Naive thymus-derived CD4-positive, alpha-beta T cell (primary cell): ENCODE measurements around the gene NPAS3. TPM values are rescaled to one million over a fixed set of nuclear protein-coding genes. Genes with fewer than 3 reads are reported as not detected.

Source experiments
- ATAC-seq: fragments of 150-1000 bp; cut with Tn5 transposase; 2 replicates; pipeline ENCODE4 v1.10.0; 2021; ENCODE audit warnings: mild to moderate bottlenecking, moderate library complexity
- CTCF ChIA-PET: fragments of 350-600 bp; sonication (Branson Sonifier 250); formaldehyde crosslinking; loops from one replicate; lab custom pipeline; 2021; ENCODE audit warnings: antibody characterized with exemption; lab: Charles Lee
- POLR2A ChIA-PET: fragments of 350-600 bp; sonication (Branson Sonifier 250); formaldehyde crosslinking; loops from one replicate; lab custom pipeline; 2021; ENCODE audit warnings: antibody characterized with exemption, inconsistent platforms; lab: Charles Lee
- DNase-seq, 9 donors: peaks; one replicate each; pipeline versions ENCODE4 v3.0.0 to v3.0.0-alpha.2; 2020 to 2022; ENCODE audit warnings: mixed read lengths in 1 of 9
- H3K27ac ChIP-seq: one replicate; pipeline ENCODE4 v1.7.0; 2013; ENCODE audit warnings: mild to moderate bottlenecking, low read depth, low read length, moderate library complexity
- H3K27me3 ChIP-seq, 2 donors: one replicate each; pipeline ENCODE4 v1.7.0; 2013; ENCODE audit warnings: low read length in 2 of 2, mild to moderate bottlenecking in 2 of 2, moderate library complexity in 2 of 2; ENCODE audit not compliant: control insufficient read depth in 2 of 2, insufficient read depth in 2 of 2
- H3K36me3 ChIP-seq, 3 experiments: 1 replicate in 2 of 3; 2 replicates in 1 of 3; pipeline ENCODE4 v1.7.0; 2013; ENCODE audit warnings: low read length in 3 of 3, mild to moderate bottlenecking in 3 of 3, moderate library complexity in 1 of 3; ENCODE audit not compliant: insufficient read depth in 3 of 3, control insufficient read depth in 2 of 3
- H3K4me1 ChIP-seq, 2 donors: one replicate each; pipeline ENCODE4 v1.7.0; 2013; ENCODE audit warnings: low read length in 2 of 2, mild to moderate bottlenecking in 2 of 2, moderate library complexity in 1 of 2; ENCODE audit not compliant: control insufficient read depth in 2 of 2, insufficient read depth in 2 of 2
- H3K4me3 ChIP-seq: 2 replicates; pipeline ENCODE4 v1.7.0; 2013; ENCODE audit warnings: mild to moderate bottlenecking, low read length
- H3K9me3 ChIP-seq, 3 experiments: 1 replicate in 2 of 3; 2 replicates in 1 of 3; pipeline ENCODE4 v1.7.0; 2013; ENCODE audit warnings: low read length in 3 of 3; ENCODE audit not compliant: control insufficient read depth in 2 of 3
- H3K27ac Mint-ChIP-seq, 9 donors: one replicate each; pipeline ENCODE4 v1.8.0; 2020 to 2022; ENCODE audit warnings: mixed read lengths in 9 of 9, mild to moderate bottlenecking in 8 of 9, moderate library complexity in 5 of 9, inconsistent platforms in 2 of 9
- H3K27me3 Mint-ChIP-seq, 5 donors: one replicate each; pipeline ENCODE4 v1.8.0; 2021 to 2022; ENCODE audit warnings: mixed read lengths in 5 of 5, mild to moderate bottlenecking in 1 of 5
- H3K36me3 Mint-ChIP-seq, 5 donors: one replicate each; pipeline ENCODE4 v1.8.0; 2020 to 2022; ENCODE audit warnings: mixed read lengths in 5 of 5, mild to moderate bottlenecking in 3 of 5, inconsistent platforms in 1 of 5
- H3K4me1 Mint-ChIP-seq, 7 donors: one replicate each; pipeline ENCODE4 v1.8.0; 2020 to 2022; ENCODE audit warnings: mixed read lengths in 7 of 7, mild to moderate bottlenecking in 3 of 7, inconsistent platforms in 1 of 7
- H3K4me3 Mint-ChIP-seq, 10 donors: one replicate each; pipeline ENCODE4 v1.8.0; 2020 to 2022; ENCODE audit warnings: mild to moderate bottlenecking in 10 of 10, mixed read lengths in 10 of 10, moderate library complexity in 6 of 10, inconsistent platforms in 2 of 10
- H3K9me3 Mint-ChIP-seq, 11 donors: one replicate each; pipeline ENCODE4 v1.8.0; 2020 to 2022; ENCODE audit warnings: mixed read lengths in 11 of 11, mild to moderate bottlenecking in 4 of 11, inconsistent platforms in 1 of 11, moderate library complexity in 1 of 11
- intact Hi-C, 2 donors: fragments of 100-400 bp; cut with micrococcal nuclease; formaldehyde crosslinking; loops; one replicate each; pipeline ENCODE4 v1.15.1; 2023
- polyA plus RNA-seq, 2 donors: library from polyadenylated mRNA; unstranded; fragments of 300-500 nt; fragmentation: Illumina TruSeq; gene quantifications; one replicate each; pipeline ENCODE4 v1.2.3, GENCODE V29; 2021
- total RNA-seq, 6 experiments: library from RNA in 5 of 6; stranded (reverse) in 5 of 6; gene quantifications; 1 replicate in 5 of 6; 2 replicates in 1 of 6; pipeline ENCODE4 v1.2.3 and lab custom pipeline; 2021 to 2026

The NPAS3 gene
- total and polyA plus RNA-seq, 7 experiments from 2014 or later, result not detected

GRCh38 chr14:33618361-33619105 is 679.9 kb downstream of the NPAS3 start:
- H3K9me3 ChIP-seq, result no peaks in the 10 kb centered on the region
- H3K27me3 Mint-ChIP-seq, result peaks cover 0 to 4% (median 0%) of the 10 kb centered on the region in 5 donors
- H3K9me3 Mint-ChIP-seq, result peaks cover 0 to 3% (median 0%) of the 10 kb centered on the region in 11 donors
- no peaks in the 10 kb centered on the region for H3K27me3 ChIP-seq
- no peak overlapping the region for H3K4me3 ChIP-seq
- no peaks in the 10 kb centered on the region for H3K4me1 ChIP-seq
- DNase-seq, result no peak
- H3K4me3 Mint-ChIP-seq, result no peak overlapping the region
- H3K36me3 Mint-ChIP-seq, result no peaks in the 10 kb centered on the region
- no peaks in the 10 kb centered on the region for H3K4me1 Mint-ChIP-seq
- ATAC-seq, result no peak
- no peak overlapping the region for H3K27ac Mint-ChIP-seq
- ChIA-PET CTCF (no interaction called here), POLR2A (no interaction called here)
- intact Hi-C loops, result no loop called here
- no peak overlapping the region for H3K27ac ChIP-seq
- H3K36me3 ChIP-seq, result no peaks in the 10 kb centered on the region

DNA sequence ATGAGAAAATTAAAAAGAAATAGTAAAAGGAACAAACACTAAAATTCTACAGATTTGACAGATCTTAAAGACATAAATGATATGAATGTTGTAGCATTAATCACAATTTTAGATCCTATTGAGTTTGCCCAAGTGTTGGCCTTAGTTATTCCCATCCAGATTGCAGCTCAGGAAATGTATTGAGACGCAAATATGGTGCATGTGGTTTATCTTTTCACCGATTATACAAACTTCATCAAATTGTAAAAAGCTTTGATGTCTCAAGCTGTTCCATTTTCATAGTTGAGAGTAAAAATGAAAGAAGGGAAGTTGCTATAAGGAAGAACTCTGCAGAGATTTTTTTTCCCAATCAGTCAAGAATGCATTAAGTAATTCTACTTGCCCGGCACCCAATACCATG is 683.8 kb downstream of the NPAS3 start:
- Mint-ChIP-seq H3K27me3 (peaks cover 0 to 6% (median 0%) of the 10 kb centered on the region in 5 donors), H3K4me3 (no peak overlapping the region), H3K27ac (no peak overlapping the region), H3K4me1 (no peaks in the 10 kb centered on the region), H3K9me3 (peaks cover 0 to 3% (median 0%) of the 10 kb centered on the region in 11 donors), H3K36me3 (no peaks in the 10 kb centered on the region)
- ATAC-seq (no peak), DNase-seq (no peak)
- H3K36me3 ChIP-seq, result no peaks in the 10 kb centered on the region
- ChIA-PET CTCF (no interaction called here), POLR2A (no interaction called here)
- H3K4me1 ChIP-seq, result no peaks in the 10 kb centered on the region
- no peaks in the 10 kb centered on the region for H3K27me3 ChIP-seq
- intact Hi-C loops, result no loop called here
- no peak overlapping the region for H3K4me3 ChIP-seq
- no peaks in the 10 kb centered on the region for H3K9me3 ChIP-seq
- no peak overlapping the region for H3K27ac ChIP-seq

DNA sequence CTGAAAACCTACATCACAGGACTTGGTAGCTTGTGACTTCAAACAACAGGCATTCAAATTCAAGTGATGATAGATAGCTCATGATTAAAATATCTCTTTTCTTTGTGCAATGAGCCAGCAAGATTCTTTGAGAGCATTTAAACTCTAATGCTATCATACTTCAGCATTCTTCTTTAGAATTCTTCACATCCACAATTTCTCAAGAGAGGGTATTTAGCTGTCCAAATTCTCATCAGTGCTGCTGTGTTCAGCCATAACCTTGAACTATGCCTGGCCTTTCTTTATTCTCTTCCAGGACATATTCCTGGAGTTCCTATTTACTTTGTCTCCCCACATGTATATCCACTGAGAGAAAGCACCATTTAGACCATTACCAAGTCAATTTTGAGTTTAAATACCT is 691.1 kb downstream of the NPAS3 start:
- ChIA-PET POLR2A (no interaction called here), CTCF (no interaction called here)
- no peak for DNase-seq
- H3K4me3 Mint-ChIP-seq, result no peak overlapping the region
- H3K27me3 ChIP-seq, result no peaks in the 10 kb centered on the region
- no peak for ATAC-seq
- H3K36me3 ChIP-seq, result no peaks in the 10 kb centered on the region
- H3K4me1 ChIP-seq, result no peaks in the 10 kb centered on the region
- H3K36me3 Mint-ChIP-seq, result no peaks in the 10 kb centered on the region
- H3K4me1 Mint-ChIP-seq, result no peaks in the 10 kb centered on the region
- H3K4me3 ChIP-seq, result no peak overlapping the region
- H3K9me3 ChIP-seq, result no peaks in the 10 kb centered on the region
- no peak overlapping the region for H3K27ac ChIP-seq
- H3K27ac Mint-ChIP-seq, result no peak overlapping the region
- intact Hi-C loops, result no loop called here
- peaks cover 0 to 11% (median 0%) of the 10 kb centered on the region in 5 donors for H3K27me3 Mint-ChIP-seq
- H3K9me3 Mint-ChIP-seq, result peaks cover 0 to 9% (median 0%) of the 10 kb centered on the region in 11 donors

- peaks cover 0 to 9% (median 0%) of the 10 kb centered on the region in 11 donors for H3K9me3 Mint-ChIP-seq
- Histone ChIP-seq H3K4me1 (no peaks in the 10 kb centered on the region), H3K9me3 (no peaks in the 10 kb centered on the region), H3K27ac (no peak overlapping the region), H3K4me3 (no peak overlapping the region), H3K27me3 (no peaks in the 10 kb centered on the region), H3K36me3 (no peaks in the 10 kb centered on the region)
- CTCF ChIA-PET, result no interaction called here
- ATAC-seq (no peak), DNase-seq (no peak)
- POLR2A ChIA-PET, result no interaction called here
- no peaks in the 10 kb centered on the region for H3K36me3 Mint-ChIP-seq
- H3K4me3 Mint-ChIP-seq, result no peak overlapping the region
- intact Hi-C loops, result no loop called here
- H3K27me3 Mint-ChIP-seq, result peaks cover 0 to 11% (median 0%) of the 10 kb centered on the region in 5 donors
- H3K27ac Mint-ChIP-seq, result no peak overlapping the region
- H3K4me1 Mint-ChIP-seq, result no peaks in the 10 kb centered on the region
These were observed 692.3 kb downstream of the NPAS3 start for GRCh38 chr14:33631021-33631420.

- Mint-ChIP-seq H3K27ac (no peak overlapping the region), H3K36me3 (no peaks in the 10 kb centered on the region), H3K9me3 (peaks cover 0 to 9% (median 0%) of the 10 kb centered on the region in 11 donors), H3K27me3 (peaks cover 0 to 9% (median 0%) of the 10 kb centered on the region in 5 donors), H3K4me3 (no peak overlapping the region), H3K4me1 (no peaks in the 10 kb centered on the region)
- H3K9me3 ChIP-seq, result no peaks in the 10 kb centered on the region
- H3K27ac ChIP-seq, result no peak overlapping the region
- ATAC-seq (no peak), DNase-seq (no peak)
- no peaks in the 10 kb centered on the region for H3K4me1 ChIP-seq
- H3K27me3 ChIP-seq, result no peaks in the 10 kb centered on the region
- POLR2A ChIA-PET, result no interaction called here
- H3K4me3 ChIP-seq, result no peak overlapping the region
- intact Hi-C loops, result no loop called here
- CTCF ChIA-PET, result no interaction called here
- H3K36me3 ChIP-seq, result no peaks in the 10 kb centered on the region
These were observed 692.8 kb downstream of the NPAS3 start for GRCh38 chr14:33631441-33631840.

GRCh38 chr14:33634631-33635030 is 696.0 kb downstream of the NPAS3 start:
- Histone ChIP-seq H3K9me3 (no peaks in the 10 kb centered on the region), H3K27me3 (no peaks in the 10 kb centered on the region), H3K27ac (no peak overlapping the region), H3K4me3 (no peak overlapping the region), H3K4me1 (no peaks in the 10 kb centered on the region), H3K36me3 (no peaks in the 10 kb centered on the region)
- POLR2A ChIA-PET, result no interaction called here
- H3K27me3 Mint-ChIP-seq, result peaks cover 0 to 5% (median 0%) of the 10 kb centered on the region in 5 donors
- no peak overlapping the region for H3K4me3 Mint-ChIP-seq
- H3K27ac Mint-ChIP-seq, result no peak overlapping the region
- no peaks in the 10 kb centered on the region for H3K36me3 Mint-ChIP-seq
- peaks cover 0 to 9% (median 0%) of the 10 kb centered on the region in 11 donors for H3K9me3 Mint-ChIP-seq
- DNase-seq, result no peak
- no peak for ATAC-seq
- intact Hi-C loops, result no loop called here
- no peaks in the 10 kb centered on the region for H3K4me1 Mint-ChIP-seq
- CTCF ChIA-PET, result no interaction called here

DNA sequence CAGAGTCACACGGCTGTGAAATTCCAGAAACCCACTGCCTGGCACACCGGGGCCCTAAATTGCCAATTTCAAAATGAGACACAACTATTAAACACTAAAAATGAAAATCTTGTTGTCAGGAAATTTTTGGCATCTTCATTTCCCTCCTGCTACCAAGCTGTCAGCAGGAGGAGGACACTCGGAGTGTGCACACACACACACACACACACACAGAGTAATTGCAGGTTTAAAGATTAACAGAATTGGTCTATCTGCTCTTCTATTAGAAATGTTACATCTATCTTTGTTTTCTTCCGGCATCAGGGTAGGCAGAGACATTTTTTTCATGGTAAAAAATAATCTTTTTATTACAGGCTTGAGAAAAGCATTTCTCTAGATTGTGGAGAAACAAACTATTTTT is 698.0 kb downstream of the NPAS3 start:
- Histone ChIP-seq H3K36me3 (no peaks in the 10 kb centered on the region), H3K9me3 (no peaks in the 10 kb centered on the region), H3K27ac (no peak overlapping the region), H3K4me1 (no peaks in the 10 kb centered on the region), H3K4me3 (no peak overlapping the region), H3K27me3 (no peaks in the 10 kb centered on the region)
- ChIA-PET POLR2A (no interaction called here), CTCF (no interaction called here)
- DNase-seq, result no peak
- Mint-ChIP-seq H3K4me1 (no peaks in the 10 kb centered on the region), H3K36me3 (no peaks in the 10 kb centered on the region), H3K27ac (no peak overlapping the region), H3K27me3 (peaks cover 0 to 5% (median 0%) of the 10 kb centered on the region in 5 donors), H3K4me3 (no peak overlapping the region), H3K9me3 (peaks cover 0 to 9% (median 0%) of the 10 kb centered on the region in 11 donors)
- ATAC-seq, result no peak
- intact Hi-C loops, result no loop called here
